Epithelial cell of esophagus (primary cell): ENCODE measurements around the gene HMOX2.

ENCODE experiments used
- DNase-seq: peaks from one replicate; pipeline ENCODE4 v3.0.0; 2010; ENCODE audit warnings: low read depth
- H3K4me3 ChIP-seq: 2 replicates; pipeline ENCODE4 v1.5.1; 2011; ENCODE audit warnings: mild to moderate bottlenecking, low read length, control low read depth
- CTCF ChIP-seq: IDR thresholded peaks from 2 replicates; pipeline ENCODE4 v1.5.1; 2011; ENCODE audit warnings: low read depth, mild to moderate bottlenecking, low read length, control low read depth, inconsistent platforms; ENCODE audit not compliant: insufficient read depth; ENCODE audit errors: missing control alignments

Gene HMOX2

GRCh38 chr16:4520913-4521312 lies 44.7 kb downstream of the HMOX2 start:
- H3K4me3 ChIP-seq: no peak overlapping the region
- DNase-seq: no peak
- no peak for TF ChIP-seq CTCF

- DNase-seq: no peak
- TF ChIP-seq CTCF: no peak
- no peak overlapping the region for H3K4me3 ChIP-seq
Observed at GRCh38 chr16:4522051-4522581, 45.9 kb downstream of the HMOX2 start.

- no peak for DNase-seq
- H3K4me3 ChIP-seq: no peak overlapping the region
- no peak for TF ChIP-seq CTCF
Observed at GRCh38 chr16:4523686-4524085, 47.5 kb downstream of the HMOX2 start.

- H3K4me3 ChIP-seq: no peak overlapping the region
- no peak for TF ChIP-seq CTCF
- DNase-seq: no peak
Observed at GRCh38 chr16:4524571-4524970, 48.4 kb downstream of the HMOX2 start.

GRCh38 chr16:4525069-4525468 lies 48.9 kb downstream of the HMOX2 start:
- DNase-seq: no peak
- TF ChIP-seq CTCF: no peak
- no peak overlapping the region for H3K4me3 ChIP-seq

GRCh38 chr16:4525634-4526277 lies 49.6 kb downstream of the HMOX2 start:
- no peak for DNase-seq
- no peak overlapping the region for H3K4me3 ChIP-seq
- TF ChIP-seq CTCF: no peak
